Stimulated activated CD4-positive, alpha-beta T cell treated with anti-CD3 and anti-CD28 coated beads, Interleukin-12 subunit alpha, Interleukin-12 subunit beta, amount 100 ng/mL, for 24 hours (primary cell): Measurements from ENCODE around the gene SDK2.

ENCODE experiments used
- DNase-seq, 2 experiments: peaks; one replicate each; pipeline ENCODE4 v3.0.0-alpha.2; 2020; ENCODE audit warnings: low read depth in 2 of 2

Gene SDK2

GRCh38 chr17:73632513-73632912 lies 11.7 kb downstream of the SDK2 start:
- no peak for DNase-seq

- no peak for DNase-seq
Measured at GRCh38 chr17:73630965-73631595, 13.2 kb downstream of the SDK2 start.

DNA sequence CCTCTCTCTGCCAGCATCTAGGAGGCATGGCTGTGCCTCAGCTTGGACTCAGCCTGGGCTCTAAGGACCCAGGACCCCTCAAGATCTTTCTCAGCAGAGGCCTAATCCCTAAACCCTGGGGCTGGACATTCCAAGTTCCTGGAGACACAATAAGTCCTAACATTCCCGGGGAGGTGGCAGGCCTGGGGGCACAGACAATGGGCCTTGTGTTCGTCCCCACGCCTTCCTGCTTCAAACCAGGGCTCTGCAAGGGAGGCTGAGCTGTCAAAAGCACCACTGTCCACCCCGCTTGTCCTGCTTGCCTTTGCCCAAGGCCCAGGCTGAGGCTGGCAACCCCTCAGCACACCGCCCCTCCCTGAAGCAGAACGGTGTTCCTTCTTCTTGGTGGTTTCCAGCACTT lies 13.7 kb downstream of the SDK2 start:
- DNase-seq, result no peak

DNA sequence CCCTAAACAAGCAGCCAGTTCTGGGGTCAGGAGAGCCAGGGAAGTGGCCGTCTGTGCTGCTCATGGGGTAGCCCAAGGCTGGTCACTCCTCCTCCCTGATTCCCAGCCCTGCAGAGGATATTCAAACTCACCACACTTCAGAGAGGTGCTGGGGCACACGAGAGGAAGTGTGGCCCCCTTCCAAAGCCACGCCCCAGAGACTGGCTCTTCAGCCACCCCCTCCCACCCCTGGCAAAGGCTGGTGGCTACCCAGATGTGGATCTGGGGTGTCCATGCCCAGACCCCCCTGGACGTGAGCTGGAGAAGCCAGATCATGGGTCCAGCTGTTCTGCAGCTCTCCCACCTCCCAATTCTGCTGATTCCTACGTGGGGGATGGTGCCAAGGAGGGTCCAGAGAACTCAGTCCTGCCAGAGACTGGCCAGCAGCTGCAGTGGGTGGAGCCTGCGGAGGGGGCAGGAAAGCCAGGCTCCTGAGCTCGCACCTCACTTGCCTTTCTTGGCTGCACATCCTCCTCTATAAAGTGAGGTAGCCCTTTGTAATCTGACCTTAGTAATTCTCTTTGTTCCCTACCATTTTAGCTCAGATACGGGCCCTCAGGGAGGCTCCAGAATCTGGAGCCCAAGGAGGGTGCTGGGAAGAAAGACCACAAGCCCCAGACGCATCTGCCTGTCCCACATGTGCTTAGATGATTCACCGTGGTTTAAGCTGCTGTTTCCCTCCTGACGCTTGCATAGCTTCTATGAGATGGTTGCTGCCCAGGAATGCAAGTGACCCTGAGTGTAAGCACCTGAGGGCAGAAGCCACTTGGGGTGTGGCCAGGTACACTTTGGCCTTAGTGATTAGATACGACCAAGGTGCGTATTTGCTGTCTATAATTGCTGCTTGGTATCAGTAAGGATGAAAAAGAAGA lies 15.3 kb downstream of the SDK2 start:
- DNase-seq, result no peak

GRCh38 chr17:73625991-73626673 lies 18.1 kb downstream of the SDK2 start:
- DNase-seq, result no peak

DNA sequence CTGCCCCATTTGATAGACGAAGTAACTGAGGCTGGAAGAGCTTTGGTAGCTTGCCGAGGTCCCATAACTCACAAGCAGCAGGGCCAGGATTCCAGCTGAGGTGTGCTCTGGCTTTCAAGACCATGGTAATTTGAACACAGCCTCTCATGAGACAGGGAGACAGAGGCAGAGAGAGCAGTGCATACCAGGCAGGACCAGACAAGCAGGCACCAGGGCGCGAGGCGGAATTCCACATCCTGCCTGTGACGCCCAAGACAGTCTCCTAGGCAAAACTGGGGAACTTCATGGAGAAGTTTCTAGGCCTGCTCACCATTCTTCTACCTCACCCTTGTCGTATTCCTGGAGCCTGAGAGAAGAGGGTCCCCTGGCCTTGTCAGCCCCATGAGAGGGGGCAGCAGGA lies 19.2 kb downstream of the SDK2 start:
- DNase-seq, result no peak

- DNase-seq, result no peak
Measured at GRCh38 chr17:73624496-73624988, 19.7 kb downstream of the SDK2 start.

GRCh38 chr17:73623818-73624217 lies 20.4 kb downstream of the SDK2 start:
- no peak for DNase-seq

- DNase-seq, result no peak
Measured at GRCh38 chr17:73623247-73623646, 21.0 kb downstream of the SDK2 start.

GRCh38 chr17:73622381-73622780 lies 21.9 kb downstream of the SDK2 start:
- DNase-seq, result no peak

- DNase-seq, result no peak
Measured at GRCh38 chr17:73621685-73622084, 22.6 kb downstream of the SDK2 start.

- no peak for DNase-seq
Measured at GRCh38 chr17:73620414-73620813, 23.8 kb downstream of the SDK2 start.

GRCh38 chr17:73617501-73617900 lies 26.7 kb downstream of the SDK2 start:
- no peak for DNase-seq

GRCh38 chr17:73616873-73617404 lies 27.3 kb downstream of the SDK2 start:
- DNase-seq, result no peak

GRCh38 chr17:73616120-73616872 lies 27.9 kb downstream of the SDK2 start:
- DNase-seq, result no peak

GRCh38 chr17:73614256-73614655 lies 30.0 kb downstream of the SDK2 start:
- no peak for DNase-seq

- no peak for DNase-seq
Measured at GRCh38 chr17:73613271-73614233, 30.7 kb downstream of the SDK2 start.

- DNase-seq, result no peak
Measured at GRCh38 chr17:73612031-73612472, 32.2 kb downstream of the SDK2 start.

- DNase-seq, result no peak
Measured at GRCh38 chr17:73611630-73612029, 32.6 kb downstream of the SDK2 start.

DNA sequence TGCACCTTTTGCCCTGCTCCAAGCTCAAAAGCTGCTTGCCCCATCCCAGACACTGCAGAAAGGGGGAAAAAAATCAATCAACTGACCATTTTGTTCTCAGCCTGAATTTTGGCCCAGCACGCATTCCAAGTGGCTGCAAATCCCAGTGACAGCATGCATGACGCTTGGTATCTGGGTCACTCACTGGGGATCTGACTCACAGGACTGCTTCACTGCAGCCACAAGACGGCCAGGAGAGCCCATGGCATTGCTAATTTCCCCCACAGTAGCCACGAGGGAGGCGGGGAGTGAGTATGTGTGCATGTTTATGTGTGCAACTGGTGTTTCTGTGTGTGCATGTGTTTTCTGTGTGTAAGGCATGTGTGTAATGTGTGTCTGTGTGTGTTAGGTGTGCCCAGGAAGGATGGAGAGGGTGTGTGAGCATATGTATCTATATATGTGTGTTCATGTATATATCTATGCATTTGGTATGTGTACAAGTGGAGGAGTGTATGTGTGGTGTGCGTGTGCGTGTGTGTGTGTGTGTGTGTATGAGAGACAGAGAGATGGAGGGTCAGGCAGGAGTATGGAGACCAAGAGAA lies 33.8 kb downstream of the SDK2 start:
- no peak for DNase-seq
